Measurements from ENCODE around the gene PCGF3. TPM values are rescaled to one million over a fixed set of nuclear protein-coding genes. Genes with fewer than 3 reads are reported as not detected.
"Not testable (repeated sequence)": the region's sequence is repeated elsewhere in the genome, so short reads cannot be mapped to it uniquely, and the experiment has no call there.

PCGF3 gene
- total RNA-seq, 4 donors from 2014 or later: 56.5 to 256 (median 97.2) TPM

- TF ChIP-seq POLR2AphosphoS5 (IDR thresholded peaks at IDR 0.05) (no peak), POLR2A (IDR thresholded peaks at IDR 0.05) (no peak), EP300 (IDR thresholded peaks at IDR 0.05; ENCODE audit: low read depth) (no peak), CTCF (IDR thresholded peaks at IDR 0.05) (no peak)
- H3K27ac ChIP-seq: peak within 1 kb of the TSS; percentile 76 to 87 (median 78)
- peak within 1 kb of the TSS; percentile 12 to 47 (median 38) for H3K4me3 ChIP-seq
- H3K9me3 ChIP-seq: no peaks in the 10 kb centered on the region
- peak; percentile 43 for DNase-seq
- intact Hi-C loops (cut with DNase I; ENCODE audit: low total_unique reads) (no loop called here), in situ Hi-C loops (cut with MboI; ENCODE audit: low pct_ligation_motif_present in 1 of 4, low pct_unique_long_range_greater_than_20kb in 1 of 4, low sequenced_read_pairs in 3 of 4) (no loop called here)
- H3K36me3 ChIP-seq: no peaks in the 10 kb centered on the region
- 28% methylated on average over 23 of the region's 59 CpGs; no CpG with 5 or more reads in 1 of the 2 donors for WGBS, 2 donors (ENCODE audit: low coverage in 1 of 2)
- H3K27me3 ChIP-seq: no peaks in the 10 kb centered on the region
- H3K4me1 ChIP-seq: peaks cover 16 to 35% (median 33%) of the 10 kb centered on the region in 4 donors
These were observed 16.6 kb upstream of the PCGF3 start, which contains the start of gene SLC49A3 for GRCh38 chr4:688854-689681. TSS of gene SLC49A3 (minus strand) at chr4:689151. CDS start at chr4:689127, 24 bp downstream.

DNA sequence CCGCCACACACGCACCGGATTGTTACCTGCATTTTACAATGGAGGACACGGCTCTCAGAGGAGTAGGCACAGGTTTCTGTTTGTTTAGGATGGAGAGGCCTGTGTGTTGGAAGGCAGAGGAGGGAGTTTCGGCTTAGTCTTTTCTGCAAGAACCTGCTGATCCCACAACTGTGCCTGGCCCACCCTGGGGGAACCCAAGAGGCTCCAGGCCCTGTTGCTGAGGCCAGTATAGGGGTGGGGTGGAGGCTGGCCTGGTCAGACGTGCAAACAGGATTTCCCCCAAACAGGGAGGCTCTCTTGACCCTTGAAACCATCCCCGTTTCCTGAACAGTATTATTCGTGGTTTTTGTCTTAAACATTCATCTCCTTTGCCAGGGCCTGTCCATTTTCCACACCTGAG, 15.9 kb upstream of the PCGF3 start:
- intact Hi-C loops (cut with DNase I; ENCODE audit: low total_unique reads): no loop called here

GRCh38 chr4:692771-693554, 12.7 kb upstream of the PCGF3 start:
- Histone ChIP-seq H3K36me3 (no peaks in the 10 kb centered on the region), H3K27me3 (no peaks in the 10 kb centered on the region), H3K4me1 (peaks cover 7 to 19% (median 17%) of the 10 kb centered on the region in 4 donors), H3K27ac (no peak overlapping the region), H3K9me3 (no peaks in the 10 kb centered on the region), H3K4me3 (no peak overlapping the region)
- DNase-seq: no peak
- in situ Hi-C loops (cut with MboI; ENCODE audit: low pct_ligation_motif_present in 1 of 4, low pct_unique_long_range_greater_than_20kb in 1 of 4, low sequenced_read_pairs in 3 of 4) (no loop called here), intact Hi-C loops (cut with DNase I; ENCODE audit: low total_unique reads) (no loop called here)
- WGBS, 2 donors (ENCODE audit: low coverage in 1 of 2): 82% methylated on average over 32 of the region's 32 CpGs; no CpG with 5 or more reads in 1 of the 2 donors
- no peak for TF ChIP-seq CTCF (IDR thresholded peaks at IDR 0.05)
- no peak for TF ChIP-seq POLR2A (IDR thresholded peaks at IDR 0.05)
- TF ChIP-seq EP300 (IDR thresholded peaks at IDR 0.05; ENCODE audit: low read depth): no peak
- TF ChIP-seq POLR2AphosphoS5 (IDR thresholded peaks at IDR 0.05): no peak

More for the DNA sequence above, 15.9 kb upstream of the PCGF3 start:
- no peaks in the 10 kb centered on the region for H3K36me3 ChIP-seq
- peak overlapping the region; percentile 76 to 87 (median 78) for H3K27ac ChIP-seq
- H3K4me1 ChIP-seq: peaks cover 16 to 34% (median 32%) of the 10 kb centered on the region in 4 donors
- H3K4me3 ChIP-seq: peak overlapping the region in 3 of 4 donors; percentile 37 to 47 (median 40)
- no peaks in the 10 kb centered on the region for H3K27me3 ChIP-seq
- DNase-seq: no peak
- no peak for TF ChIP-seq EP300 (IDR thresholded peaks at IDR 0.05; ENCODE audit: low read depth)
- no peak for TF ChIP-seq POLR2AphosphoS5 (IDR thresholded peaks at IDR 0.05)
- TF ChIP-seq CTCF (IDR thresholded peaks at IDR 0.05): no peak
- TF ChIP-seq POLR2A (IDR thresholded peaks at IDR 0.05): no peak
- WGBS, 2 donors (ENCODE audit: low coverage in 1 of 2): 62 to 73% methylated on average over 2 to 8 of the region's 8 CpGs
- in situ Hi-C loops (cut with MboI; ENCODE audit: low pct_ligation_motif_present in 1 of 4, low pct_unique_long_range_greater_than_20kb in 1 of 4, low sequenced_read_pairs in 3 of 4): no loop called here
- H3K9me3 ChIP-seq: no peaks in the 10 kb centered on the region

GRCh38 chr4:694341-694940, 11.2 kb upstream of the PCGF3 start:
- intact Hi-C loops (cut with DNase I; ENCODE audit: low total_unique reads): not testable (repeated sequence)
- WGBS, 2 donors (ENCODE audit: low coverage in 1 of 2): 74 to 86% methylated on average over 4 to 12 of the region's 12 CpGs

More at GRCh38 chr4:694341-694940, 11.2 kb upstream of the PCGF3 start:
- H3K4me1 ChIP-seq; H3K27me3 ChIP-seq; H3K4me3 ChIP-seq; H3K27ac ChIP-seq; H3K36me3 ChIP-seq; H3K9me3 ChIP-seq; in situ Hi-C loops (cut with MboI; ENCODE audit: low pct_ligation_motif_present in 1 of 4, low pct_unique_long_range_greater_than_20kb in 1 of 4, low sequenced_read_pairs in 3 of 4); DNase-seq: not testable (repeated sequence)

All from transverse colon (tissue), 4 donors.